Measurements from ENCODE around the gene USH1C.

The USH1C gene

GRCh38 chr11:17486646-17487045 lies 57.6 kb downstream of the USH1C start:
- in situ Hi-C loops (cut with MboI; ENCODE audit: low pct_unique_long_range_greater_than_20kb, low sequenced_read_pairs) = no loop called here

DNA sequence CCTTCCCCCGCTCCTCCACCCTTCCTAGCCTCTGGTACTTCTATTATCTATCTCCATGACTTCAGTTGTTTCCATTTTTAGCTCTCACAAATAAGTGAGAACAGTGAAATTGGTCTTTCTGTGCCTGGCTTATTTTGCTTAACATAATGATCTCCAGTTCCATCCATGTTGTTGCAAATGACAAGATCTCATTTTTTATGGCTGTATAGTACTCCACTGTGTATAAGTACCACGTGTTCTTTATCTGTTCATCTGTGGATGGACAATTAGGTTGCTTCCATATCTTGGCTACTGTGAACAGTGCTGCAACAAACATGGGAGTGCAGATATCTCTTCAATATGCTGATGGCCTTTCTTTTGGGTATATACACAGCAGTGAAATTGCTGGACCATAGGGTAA lies 60.7 kb downstream of the USH1C start:
- in situ Hi-C loops (cut with MboI; ENCODE audit: low pct_unique_long_range_greater_than_20kb, low sequenced_read_pairs) = no loop called here
- no peak for DNase-seq

More at GRCh38 chr11:17486646-17487045, 57.6 kb downstream of the USH1C start:
- DNase-seq = no peak

GRCh38 chr11:17481905-17482304 lies 62.3 kb downstream of the USH1C start:
- DNase-seq = no peak
- in situ Hi-C loops (cut with MboI; ENCODE audit: low pct_unique_long_range_greater_than_20kb, low sequenced_read_pairs) = no loop called here

GRCh38 chr11:17479284-17480214 lies 64.7 kb downstream of the USH1C start:
- peak; percentile 35 for DNase-seq
- in situ Hi-C loops (cut with MboI; ENCODE audit: low pct_unique_long_range_greater_than_20kb, low sequenced_read_pairs) = no loop called here

DNA sequence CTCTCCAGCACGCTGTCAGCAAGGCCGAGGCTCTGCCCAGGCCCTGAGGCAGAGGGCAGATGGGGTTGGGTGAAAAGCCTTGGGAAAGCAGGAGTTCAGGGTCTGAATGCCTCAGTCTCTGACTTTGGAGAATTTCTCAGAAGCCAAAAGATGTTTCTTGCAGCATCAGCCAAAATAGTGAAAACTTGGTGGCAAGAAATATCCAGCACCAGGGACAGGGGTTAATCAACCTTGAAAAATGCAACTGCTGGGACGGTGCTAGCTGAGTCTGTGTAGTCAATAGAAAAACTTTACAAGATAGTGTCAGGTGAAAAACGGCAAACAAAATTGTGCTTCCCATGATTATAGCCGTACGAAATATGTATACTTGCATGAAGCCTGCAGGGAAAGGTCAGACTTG lies 66.1 kb downstream of the USH1C start:
- DNase-seq = no peak
- in situ Hi-C loops (cut with MboI; ENCODE audit: low pct_unique_long_range_greater_than_20kb, low sequenced_read_pairs) = no loop called here

DNA sequence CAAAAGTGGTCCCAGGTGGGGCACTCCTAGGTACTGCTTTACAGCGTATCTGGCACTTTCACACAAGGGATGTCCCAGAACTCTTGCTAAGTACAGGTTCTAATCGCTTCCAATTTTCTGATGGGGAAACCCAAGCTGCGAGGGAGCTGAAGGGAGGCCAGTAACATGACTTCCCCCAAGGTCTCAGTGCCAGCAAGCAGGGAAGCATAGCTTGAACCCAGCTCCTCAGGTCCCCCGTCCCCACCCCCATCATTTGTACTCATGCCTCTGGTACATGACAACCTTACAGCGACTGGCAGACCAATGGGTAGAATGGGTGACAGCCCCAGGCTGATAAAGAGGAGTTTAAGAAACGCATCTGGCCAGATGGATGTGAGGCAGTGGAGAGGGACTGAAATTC lies 66.9 kb downstream of the USH1C start:
- no peak for DNase-seq
- in situ Hi-C loops (cut with MboI; ENCODE audit: low pct_unique_long_range_greater_than_20kb, low sequenced_read_pairs) = no loop called here

- no peak for DNase-seq
- in situ Hi-C loops (cut with MboI; ENCODE audit: low pct_unique_long_range_greater_than_20kb, low sequenced_read_pairs) = no loop called here
These were observed 67.2 kb downstream of the USH1C start for GRCh38 chr11:17477084-17477333.

DNA sequence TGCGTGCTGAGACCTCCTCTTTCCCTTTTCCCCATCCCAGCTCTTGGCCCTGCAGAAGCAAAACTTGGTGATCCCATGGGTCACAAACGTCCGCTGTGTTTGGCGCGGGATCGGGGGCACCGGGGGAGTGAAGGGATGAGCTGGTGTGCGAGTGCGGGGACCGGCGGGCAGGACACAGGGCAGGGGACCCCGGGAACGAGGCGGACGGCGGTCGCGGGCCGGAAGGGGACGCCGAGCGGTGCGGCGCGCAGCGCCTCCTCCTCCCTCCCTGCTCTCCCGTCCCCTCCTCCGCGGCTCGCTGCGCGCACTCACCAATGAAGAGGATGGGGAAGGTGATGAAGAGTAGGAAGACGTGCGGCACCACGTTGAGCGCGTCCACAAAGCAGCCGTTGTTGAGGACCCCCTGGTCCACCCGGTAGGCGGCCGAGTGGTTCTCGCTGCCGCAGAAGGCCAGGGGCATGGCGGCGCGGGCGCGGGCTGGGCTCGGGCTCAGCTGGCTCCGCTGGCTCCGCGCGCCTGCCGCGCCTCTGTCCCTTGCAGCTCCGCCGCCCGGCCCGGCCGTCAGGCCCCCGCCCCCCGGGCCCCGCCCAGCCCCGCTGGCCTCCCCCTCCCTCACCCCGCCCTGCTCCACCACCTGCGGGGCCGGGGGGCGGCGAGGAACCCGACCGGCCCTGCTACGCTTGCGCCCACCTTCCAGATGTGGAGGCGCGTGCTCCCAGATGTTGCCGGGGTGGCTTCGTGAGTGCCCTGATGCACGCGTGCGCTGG lies 67.7 kb downstream of the USH1C start, which contains the start of gene ABCC8:
ABCC8 (minus strand) TSS at position 529 of the 767 bp plus-strand sequence; CDS start at position 460, 69 bp downstream.
- DNase-seq = no peak
- in situ Hi-C loops (cut with MboI; ENCODE audit: low pct_unique_long_range_greater_than_20kb, low sequenced_read_pairs) = no loop called here

DNA sequence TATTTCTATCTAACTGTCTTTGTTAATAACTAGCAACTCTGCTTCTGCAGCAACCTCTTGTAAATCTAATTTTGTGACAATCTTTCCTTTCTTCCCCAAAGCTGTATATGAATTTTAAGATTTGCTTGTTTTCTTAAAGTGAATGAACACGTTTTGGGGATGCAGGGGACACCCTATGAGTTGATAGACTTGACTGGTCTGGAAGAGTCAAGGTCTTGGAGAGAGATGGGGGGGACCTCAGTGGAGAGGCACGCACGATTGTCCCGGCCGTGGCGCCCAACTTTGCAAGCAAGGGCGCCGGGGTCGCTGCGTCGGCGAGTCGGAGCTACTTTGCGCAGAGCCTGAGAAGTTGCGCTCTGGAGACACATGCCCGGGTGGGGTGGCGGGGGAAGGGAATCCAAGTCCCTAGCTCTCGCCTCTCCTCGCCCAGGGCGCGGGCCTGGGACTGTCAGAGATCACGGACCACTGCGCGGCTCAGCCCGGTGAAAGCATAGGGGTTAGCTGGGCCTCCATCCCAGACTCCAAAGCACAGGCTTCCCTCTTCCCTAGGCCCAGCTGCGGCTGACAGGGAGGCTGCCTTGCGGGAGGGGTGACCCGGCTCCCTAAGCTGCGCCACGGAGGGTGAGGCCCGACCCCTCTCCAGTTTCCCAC lies 68.4 kb downstream of the USH1C start:
- DNase-seq = no peak
- in situ Hi-C loops (cut with MboI; ENCODE audit: low pct_unique_long_range_greater_than_20kb, low sequenced_read_pairs) = no loop called here

GRCh38 chr11:17473071-17473744 lies 71.0 kb downstream of the USH1C start:
- in situ Hi-C loops (cut with MboI; ENCODE audit: low pct_unique_long_range_greater_than_20kb, low sequenced_read_pairs) = no loop called here

GRCh38 chr11:17472467-17472866 lies 71.7 kb downstream of the USH1C start:
- no peak for DNase-seq
- in situ Hi-C loops (cut with MboI; ENCODE audit: low pct_unique_long_range_greater_than_20kb, low sequenced_read_pairs) = no loop called here

More at GRCh38 chr11:17473071-17473744, 71.0 kb downstream of the USH1C start:
- peak; percentile 32 for DNase-seq

DNA sequence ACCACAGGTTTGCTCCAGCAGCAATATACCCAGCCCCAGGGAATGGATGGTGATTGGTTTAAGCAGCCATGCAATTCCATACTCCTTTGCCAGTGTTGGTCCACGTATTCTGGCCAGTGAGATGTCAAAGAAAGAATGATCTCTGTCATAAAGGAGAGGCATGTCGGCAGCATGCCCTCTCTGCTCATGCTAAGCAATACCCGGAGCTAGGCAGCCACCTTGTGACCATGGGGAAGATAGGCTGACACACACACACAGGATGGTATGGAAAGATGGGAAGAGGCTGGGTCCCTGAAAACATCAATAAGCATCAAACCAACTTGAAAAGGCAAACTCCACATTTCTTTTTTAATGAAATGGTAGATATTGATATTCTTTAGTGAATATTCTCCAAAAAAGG lies 72.7 kb downstream of the USH1C start:
- in situ Hi-C loops (cut with MboI; ENCODE audit: low pct_unique_long_range_greater_than_20kb, low sequenced_read_pairs) = no loop called here
- no peak for DNase-seq

DNA sequence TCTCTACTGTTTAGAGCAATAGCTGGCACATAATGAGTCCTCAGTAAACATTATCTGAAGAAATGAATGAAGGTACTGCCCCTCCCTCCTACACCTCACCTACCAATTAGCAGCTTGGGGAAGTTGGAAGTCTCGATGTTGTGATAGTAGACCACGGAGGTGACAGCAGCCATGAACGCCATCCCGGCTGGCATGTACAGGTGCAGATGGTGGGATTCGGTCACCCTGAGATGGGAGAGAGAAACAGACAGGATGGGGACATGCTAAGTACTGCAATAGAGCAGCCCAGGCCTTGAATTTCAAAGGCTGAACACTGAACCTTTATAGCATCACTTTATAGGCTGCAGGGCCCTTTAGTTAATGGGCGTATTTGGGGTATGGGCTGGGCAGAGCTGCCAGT lies 74.2 kb downstream of the USH1C start:
- in situ Hi-C loops (cut with MboI; ENCODE audit: low pct_unique_long_range_greater_than_20kb, low sequenced_read_pairs) = no loop called here
- DNase-seq = no peak

DNA sequence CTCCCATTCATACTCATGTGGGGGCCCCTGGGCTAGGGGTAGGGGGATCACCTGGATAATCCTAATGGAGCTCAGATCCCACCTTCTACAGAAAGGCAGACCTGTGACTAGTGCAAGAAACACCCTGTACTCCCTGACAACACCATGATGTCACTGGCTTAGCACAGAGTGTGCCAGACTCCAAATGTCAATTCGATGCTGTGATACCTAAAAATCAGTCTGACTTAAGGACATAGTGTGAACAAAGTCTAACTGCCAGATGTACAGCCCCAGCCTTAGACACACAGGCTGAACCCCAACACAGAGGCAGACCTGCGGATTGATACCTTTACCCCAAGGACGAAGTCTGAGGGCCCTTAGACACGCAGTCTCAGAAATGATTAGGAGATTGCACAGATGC lies 76.1 kb downstream of the USH1C start:
- in situ Hi-C loops (cut with MboI; ENCODE audit: low pct_unique_long_range_greater_than_20kb, low sequenced_read_pairs) = no loop called here
- no peak for DNase-seq

GRCh38 chr11:17463546-17464174 lies 80.6 kb downstream of the USH1C start:
- no peak for DNase-seq
- in situ Hi-C loops (cut with MboI; ENCODE audit: low pct_unique_long_range_greater_than_20kb, low sequenced_read_pairs) = no loop called here

DNA sequence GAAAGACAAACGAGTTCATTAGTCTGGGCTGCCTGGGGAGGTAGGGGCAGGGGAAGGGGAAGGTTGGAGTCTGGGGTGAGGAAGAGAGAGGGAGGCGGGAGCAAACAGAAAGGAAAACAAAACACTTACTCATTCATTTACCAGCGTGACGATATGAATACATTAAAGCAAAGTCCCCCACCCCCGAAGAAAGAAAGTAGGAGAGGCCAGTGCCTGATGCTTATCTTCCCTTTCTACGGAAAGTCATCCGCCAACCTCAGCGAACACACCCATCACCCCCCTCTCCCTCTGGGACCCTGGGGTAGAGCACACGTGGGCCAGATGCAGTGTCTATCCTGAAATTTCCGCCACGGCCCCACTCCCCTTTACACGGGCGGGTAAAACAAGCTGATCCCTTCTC lies 81.3 kb downstream of the USH1C start:
- in situ Hi-C loops (cut with MboI; ENCODE audit: low pct_unique_long_range_greater_than_20kb, low sequenced_read_pairs) = no loop called here
- no peak for DNase-seq

DNA sequence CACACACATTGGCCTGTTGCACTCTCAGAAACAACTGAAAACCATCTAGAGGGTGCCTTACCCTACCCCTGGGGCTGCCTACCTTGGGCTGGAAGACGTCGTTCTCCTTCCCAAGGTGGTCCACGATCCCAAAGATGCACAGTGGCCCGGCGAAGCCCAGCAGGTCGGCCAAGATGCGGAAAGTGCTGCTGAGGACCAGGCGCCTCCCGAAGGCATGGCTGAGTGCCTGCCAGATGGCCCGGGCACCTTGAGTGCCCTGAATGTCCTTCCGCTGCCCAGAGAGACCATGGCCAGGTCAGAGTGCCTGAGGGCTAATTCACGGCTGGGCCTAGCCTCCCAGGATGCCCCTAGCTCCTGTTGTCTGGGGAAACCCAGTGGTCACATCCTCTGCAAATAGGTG lies 83.8 kb downstream of the USH1C start:
- no peak for DNase-seq
- in situ Hi-C loops (cut with MboI; ENCODE audit: low pct_unique_long_range_greater_than_20kb, low sequenced_read_pairs) = no loop called here

DNA sequence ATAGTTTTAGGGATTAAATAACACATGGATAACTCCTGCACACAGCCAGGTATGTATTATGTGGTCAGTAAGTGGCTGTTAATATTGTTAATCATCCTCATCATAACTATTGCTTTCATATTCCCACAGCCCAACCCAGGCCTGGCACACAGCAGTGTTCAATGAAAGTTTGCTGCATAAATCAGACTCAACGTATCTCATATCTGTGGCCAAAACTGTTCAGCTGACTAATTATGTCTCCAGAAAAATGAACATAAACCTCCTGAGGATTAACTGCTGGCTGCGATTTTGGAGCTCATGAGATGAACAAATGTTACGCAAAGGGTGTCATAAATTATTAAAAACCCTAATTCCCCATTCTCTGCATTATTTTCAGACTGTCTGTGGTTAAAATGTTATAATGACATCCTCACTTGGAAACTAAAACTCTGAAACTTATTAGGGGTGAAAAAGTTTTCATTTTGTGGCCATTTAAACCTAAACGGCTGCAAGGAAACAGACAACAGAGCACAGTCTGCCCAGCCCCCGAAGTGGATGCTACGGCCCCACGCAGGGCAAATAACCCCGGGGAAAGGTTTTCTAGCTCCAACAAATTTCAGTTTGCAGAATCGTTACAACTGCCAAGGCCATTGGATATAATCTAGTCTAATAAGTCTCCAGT lies 84.8 kb downstream of the USH1C start:
- in situ Hi-C loops (cut with MboI; ENCODE audit: low pct_unique_long_range_greater_than_20kb, low sequenced_read_pairs) = no loop called here
- DNase-seq = no peak

DNA sequence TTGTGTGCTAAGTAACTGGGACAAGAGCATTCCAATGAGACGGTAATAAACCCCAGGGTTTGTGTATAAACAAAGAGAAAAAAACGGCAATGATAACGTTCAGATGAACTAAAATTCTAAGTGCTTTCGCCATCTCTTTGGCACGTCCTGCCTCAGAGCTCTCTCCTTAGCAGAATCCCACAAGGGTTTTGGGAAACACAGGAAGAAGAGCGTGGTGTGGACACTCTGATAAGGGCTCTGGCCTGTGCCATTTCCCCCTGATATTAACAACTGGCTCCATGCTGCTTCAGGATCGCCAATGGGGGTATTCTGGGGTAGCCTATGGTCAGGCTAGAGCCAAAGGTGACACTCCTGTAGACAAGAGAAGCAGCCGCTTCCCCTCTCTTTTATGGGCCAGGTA lies 85.9 kb downstream of the USH1C start:
- in situ Hi-C loops (cut with MboI; ENCODE audit: low pct_unique_long_range_greater_than_20kb, low sequenced_read_pairs) = no loop called here
- no peak for DNase-seq
